ENCODE results near the gene MDFI. TPM values are rescaled to one million over a fixed set of nuclear protein-coding genes. Genes with fewer than 3 reads are reported as not detected.

The MDFI gene
- total RNA-seq, 2 experiments from 2014 or later, result not detected

GRCh38 chr6:41683273-41683522 lies 44.9 kb downstream of the MDFI start:
- TF ChIP-seq CTCF (IDR thresholded peaks at IDR 0.05), result no peak
- Mint-ChIP-seq H3K4me3 (peak overlapping the region; percentile 83), H3K27ac (peak overlapping the region; percentile 79), H3K4me1 (ENCODE audit: low read depth) (peaks cover 12% of the 10 kb centered on the region), H3K27me3 (no peaks in the 10 kb centered on the region), H3K9me3 (no peaks in the 10 kb centered on the region), H3K36me3 (ENCODE audit: low read depth) (peaks cover 14% of the 10 kb centered on the region)
- H3K4me3 ChIP-seq (ENCODE audit: low read length), result peak overlapping the region; percentile 59
- DNase-seq, result no peak
- no peaks in the 10 kb centered on the region for H3K9me3 ChIP-seq (ENCODE audit: control insufficient read depth in 1 of 2, insufficient read depth in 1 of 2, low read length in 2 of 2)
- intact Hi-C loops (cut with DNase I, micrococcal nuclease), result loop anchor here (1.0 to 10.0 kb wide), 7 partner anchors 80 to 378 kb away; no protein-coding TSS in a partner anchor
- ChIA-PET CTCF (interaction anchor here (0.7 to 1.7 kb wide), 5 partner anchors 9 to 241 kb away, joined by 3 to 6 read pairs (median 3); no protein-coding TSS in a partner anchor), POLR2A (interaction anchor here (0.6 to 1.3 kb wide), 5 partner anchors 51 to 349 kb away, joined by 3 to 9 read pairs (median 4); no protein-coding TSS in a partner anchor)
- peaks cover 28% of the 10 kb centered on the region for H3K36me3 ChIP-seq (ENCODE audit: insufficient read depth, low read length)
- no peak overlapping the region for H3K27ac ChIP-seq (ENCODE audit: low read depth in 1 of 2, low read length in 2 of 2)
- peaks cover 20% of the 10 kb centered on the region for H3K4me1 ChIP-seq (ENCODE audit: insufficient read depth, low read length)
- no peaks in the 10 kb centered on the region for H3K27me3 ChIP-seq (ENCODE audit: control insufficient read depth in 1 of 2, insufficient read depth in 2 of 2, low read length in 2 of 2)
- peak; percentile 20 for ATAC-seq (ENCODE audit: poor library complexity)

- intact Hi-C loops (cut with DNase I, micrococcal nuclease), result loop anchor here (1.0 to 10.0 kb wide), 7 partner anchors 80 to 379 kb away; no protein-coding TSS in a partner anchor
- H3K4me3 Mint-ChIP-seq, result peak overlapping the region; percentile 83
- peaks cover 12% of the 10 kb centered on the region for H3K4me1 Mint-ChIP-seq (ENCODE audit: low read depth)
- DNase-seq, result peak; percentile 60 to 90 (median 74)
- H3K27ac ChIP-seq (ENCODE audit: low read depth in 1 of 2, low read length in 2 of 2), result no peak overlapping the region
- POLR2A ChIA-PET, result interaction anchor here (0.6 to 1.3 kb wide), 5 partner anchors 51 to 350 kb away, joined by 3 to 9 read pairs (median 4); no protein-coding TSS in a partner anchor
- H3K27ac Mint-ChIP-seq, result peak overlapping the region; percentile 79
- no peaks in the 10 kb centered on the region for H3K27me3 Mint-ChIP-seq
- H3K36me3 ChIP-seq (ENCODE audit: insufficient read depth, low read length), result peaks cover 28% of the 10 kb centered on the region
- no peaks in the 10 kb centered on the region for H3K9me3 Mint-ChIP-seq
- no peaks in the 10 kb centered on the region for H3K9me3 ChIP-seq (ENCODE audit: control insufficient read depth in 1 of 2, insufficient read depth in 1 of 2, low read length in 2 of 2)
- CTCF ChIA-PET, result interaction anchor here (0.7 to 1.7 kb wide), 5 partner anchors 8 to 242 kb away, joined by 3 to 6 read pairs (median 3); no protein-coding TSS in a partner anchor
- H3K27me3 ChIP-seq (ENCODE audit: control insufficient read depth in 1 of 2, insufficient read depth in 2 of 2, low read length in 2 of 2), result no peaks in the 10 kb centered on the region
- peak; percentile 83 for TF ChIP-seq CTCF (IDR thresholded peaks at IDR 0.05)
- peak overlapping the region; percentile 59 for H3K4me3 ChIP-seq (ENCODE audit: low read length)
- peaks cover 16% of the 10 kb centered on the region for H3K36me3 Mint-ChIP-seq (ENCODE audit: low read depth)
- ATAC-seq (ENCODE audit: poor library complexity), result peak; percentile 88
- H3K4me1 ChIP-seq (ENCODE audit: insufficient read depth, low read length), result peaks cover 20% of the 10 kb centered on the region
Measured at GRCh38 chr6:41683523-41684310, 45.4 kb downstream of the MDFI start.

GRCh38 chr6:41684311-41685180 lies 46.3 kb downstream of the MDFI start:
- Histone ChIP-seq H3K9me3 (ENCODE audit: control insufficient read depth in 1 of 2, insufficient read depth in 1 of 2, low read length in 2 of 2) (no peaks in the 10 kb centered on the region), H3K4me3 (ENCODE audit: low read length) (no peak overlapping the region), H3K27ac (ENCODE audit: low read depth in 1 of 2, low read length in 2 of 2) (no peak overlapping the region), H3K4me1 (ENCODE audit: insufficient read depth, low read length) (peaks cover 20% of the 10 kb centered on the region), H3K27me3 (ENCODE audit: control insufficient read depth in 1 of 2, insufficient read depth in 2 of 2, low read length in 2 of 2) (no peaks in the 10 kb centered on the region), H3K36me3 (ENCODE audit: insufficient read depth, low read length) (peaks cover 32% of the 10 kb centered on the region)
- Mint-ChIP-seq H3K4me1 (ENCODE audit: low read depth) (peaks cover 12% of the 10 kb centered on the region), H3K4me3 (no peak overlapping the region), H3K27ac (no peak overlapping the region), H3K9me3 (no peaks in the 10 kb centered on the region), H3K36me3 (ENCODE audit: low read depth) (peaks cover 16% of the 10 kb centered on the region), H3K27me3 (no peaks in the 10 kb centered on the region)
- CTCF ChIA-PET, result interaction anchor here (1.5 to 1.7 kb wide), 2 partner anchors 8 to 11 kb away, joined by 3 to 6 read pairs; no protein-coding TSS in a partner anchor
- TF ChIP-seq CTCF (IDR thresholded peaks at IDR 0.05), result no peak
- DNase-seq (no peak), ATAC-seq (ENCODE audit: poor library complexity) (no peak)
- POLR2A ChIA-PET, result interaction anchor here (0.8 kb wide), 1 partner anchor 82 kb away, joined by 3 read pairs; no protein-coding TSS in a partner anchor
- intact Hi-C loops (cut with DNase I, micrococcal nuclease), result loop anchor here in 1 of 2 experiments (5.0 to 10.0 kb wide), 2 partner anchors 247 to 380 kb away; no protein-coding TSS in a partner anchor

Measured in CD4-positive, alpha-beta T cell (primary cell).